ENCODE measurements around the gene GRIA4. TPM values are rescaled to one million over a fixed set of nuclear protein-coding genes. Genes with fewer than 3 reads are reported as not detected.

Gene GRIA4
- total RNA-seq, 1 experiment from 2014 or later: not detected

DNA sequence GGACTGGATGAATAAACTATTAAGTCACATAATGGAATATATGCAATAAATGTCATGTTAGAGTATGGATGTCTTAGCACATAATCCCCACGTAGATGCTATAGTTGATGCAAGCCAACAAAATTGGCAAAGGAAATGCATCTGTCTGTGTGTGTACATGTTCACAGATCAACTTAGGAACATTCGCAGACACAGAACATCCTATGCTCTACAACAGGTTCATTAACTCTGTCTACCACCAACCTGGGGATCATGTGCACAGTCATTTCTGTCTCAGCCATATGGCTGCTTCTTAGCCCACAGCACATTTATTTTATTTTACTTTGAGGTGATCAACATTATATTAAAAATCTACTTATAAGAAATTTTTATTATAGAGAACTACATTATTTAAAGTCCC lies 407.2 kb downstream of the GRIA4 start:
- Histone ChIP-seq H3K27ac (ENCODE audit: low read depth, low read length, poor library complexity, severe bottlenecking) (no peak overlapping the region), H3K4me1 (ENCODE audit: insufficient read depth, low read length, poor library complexity, severe bottlenecking) (peaks cover 26% of the 10 kb centered on the region), H3K27me3 (replicated peaks; ENCODE audit: insufficient read depth, low read depth, low read length, poor library complexity) (no peaks in the 10 kb centered on the region), H3K36me3 (ENCODE audit: insufficient read depth, low read length, poor library complexity, severe bottlenecking) (no peaks in the 10 kb centered on the region), H3K4me3 (ENCODE audit: low read depth, low read length, poor library complexity, severe bottlenecking) (no peak overlapping the region), H3K9me3 (ENCODE audit: low read depth, low read length, poor library complexity, severe bottlenecking) (no peaks in the 10 kb centered on the region)
- intact Hi-C loops (cut with micrococcal nuclease; ENCODE audit: unreplicated experiment): no loop called here
- ChIA-PET CTCF (no interaction called here), POLR2A (ENCODE audit: low non-redundant PET) (no interaction called here)
- BruUV-seq (replicated peaks): no TSS peak
- TF ChIP-seq, protein P1, sequence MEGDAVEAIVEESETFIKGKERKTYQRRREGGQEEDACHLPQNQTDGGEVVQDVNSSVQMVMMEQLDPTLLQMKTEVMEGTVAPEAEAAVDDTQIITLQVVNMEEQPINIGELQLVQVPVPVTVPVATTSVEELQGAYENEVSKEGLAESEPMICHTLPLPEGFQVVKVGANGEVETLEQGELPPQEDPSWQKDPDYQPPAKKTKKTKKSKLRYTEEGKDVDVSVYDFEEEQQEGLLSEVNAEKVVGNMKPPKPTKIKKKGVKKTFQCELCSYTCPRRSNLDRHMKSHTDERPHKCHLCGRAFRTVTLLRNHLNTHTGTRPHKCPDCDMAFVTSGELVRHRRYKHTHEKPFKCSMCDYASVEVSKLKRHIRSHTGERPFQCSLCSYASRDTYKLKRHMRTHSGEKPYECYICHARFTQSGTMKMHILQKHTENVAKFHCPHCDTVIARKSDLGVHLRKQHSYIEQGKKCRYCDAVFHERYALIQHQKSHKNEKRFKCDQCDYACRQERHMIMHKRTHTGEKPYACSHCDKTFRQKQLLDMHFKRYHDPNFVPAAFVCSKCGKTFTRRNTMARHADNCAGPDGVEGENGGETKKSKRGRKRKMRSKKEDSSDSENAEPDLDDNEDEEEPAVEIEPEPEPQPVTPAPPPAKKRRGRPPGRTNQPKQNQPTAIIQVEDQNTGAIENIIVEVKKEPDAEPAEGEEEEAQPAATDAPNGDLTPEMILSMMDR (conservative IDR thresholded peaks at IDR 0.05; ENCODE audit: low read depth, low read length): no peak
- no peak for TF ChIP-seq EZH2 (IDR thresholded peaks at IDR 0.05; ENCODE audit: borderline replicate concordance, low read depth, low read length, poor library complexity, severe bottlenecking)
- DNase-seq (ENCODE audit: low spot score): no peak

DNA sequence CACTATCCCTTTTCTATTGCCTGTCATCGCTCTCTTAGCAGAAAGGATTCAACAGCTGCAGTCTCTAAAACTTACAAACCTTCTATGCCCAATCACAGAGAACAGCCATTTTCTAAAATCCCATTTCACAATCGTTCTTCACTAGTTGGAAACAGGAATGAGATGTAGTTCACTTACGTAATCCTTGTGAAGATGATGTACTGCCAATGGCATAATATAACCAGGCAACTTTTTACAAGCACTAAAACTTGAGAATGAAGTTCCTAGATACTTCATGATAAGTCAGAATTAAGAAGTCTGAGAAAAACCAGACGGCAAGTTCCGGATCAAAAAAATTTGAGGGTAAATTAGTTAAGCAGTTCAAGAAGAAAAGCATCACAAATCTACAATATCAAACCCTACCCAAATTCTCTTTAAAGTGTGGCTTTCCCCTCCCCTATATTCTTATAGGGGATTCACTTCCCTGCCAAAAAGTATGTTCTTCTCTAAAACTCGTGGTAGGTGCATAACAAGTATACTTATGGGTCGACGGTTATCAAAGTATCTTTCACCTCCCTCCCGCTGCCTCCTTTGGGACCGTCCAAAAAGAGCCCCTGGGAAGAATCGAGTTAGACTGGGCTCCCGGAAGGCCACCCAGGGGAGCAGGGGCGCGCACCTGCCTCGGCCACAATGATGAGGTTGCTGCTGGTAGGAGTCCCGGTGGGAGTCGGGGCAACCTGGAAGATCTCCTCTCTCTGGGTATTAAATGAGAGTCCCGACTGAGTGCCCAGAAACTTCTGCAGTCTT lies 411.5 kb downstream of the GRIA4 start:
- DNase-seq (ENCODE audit: low spot score): peak; percentile 46
- Histone ChIP-seq H3K9me3 (ENCODE audit: low read depth, low read length, poor library complexity, severe bottlenecking) (no peaks in the 10 kb centered on the region), H3K27ac (ENCODE audit: low read depth, low read length, poor library complexity, severe bottlenecking) (peak overlapping the region; percentile 51), H3K4me1 (ENCODE audit: insufficient read depth, low read length, poor library complexity, severe bottlenecking) (peaks cover 10% of the 10 kb centered on the region), H3K27me3 (replicated peaks; ENCODE audit: insufficient read depth, low read depth, low read length, poor library complexity) (no peaks in the 10 kb centered on the region), H3K36me3 (ENCODE audit: insufficient read depth, low read length, poor library complexity, severe bottlenecking) (no peaks in the 10 kb centered on the region), H3K4me3 (ENCODE audit: low read depth, low read length, poor library complexity, severe bottlenecking) (peak overlapping the region; percentile 81)
- no peak for TF ChIP-seq EZH2 (IDR thresholded peaks at IDR 0.05; ENCODE audit: borderline replicate concordance, low read depth, low read length, poor library complexity, severe bottlenecking)
- TF ChIP-seq, protein P1 (conservative IDR thresholded peaks at IDR 0.05; ENCODE audit: low read depth, low read length): no peak
- ChIA-PET POLR2A (ENCODE audit: low non-redundant PET) (no interaction called here), CTCF (no interaction called here)
- intact Hi-C loops (cut with micrococcal nuclease; ENCODE audit: unreplicated experiment): no loop called here
- BruUV-seq (replicated peaks): no TSS peak

DNA sequence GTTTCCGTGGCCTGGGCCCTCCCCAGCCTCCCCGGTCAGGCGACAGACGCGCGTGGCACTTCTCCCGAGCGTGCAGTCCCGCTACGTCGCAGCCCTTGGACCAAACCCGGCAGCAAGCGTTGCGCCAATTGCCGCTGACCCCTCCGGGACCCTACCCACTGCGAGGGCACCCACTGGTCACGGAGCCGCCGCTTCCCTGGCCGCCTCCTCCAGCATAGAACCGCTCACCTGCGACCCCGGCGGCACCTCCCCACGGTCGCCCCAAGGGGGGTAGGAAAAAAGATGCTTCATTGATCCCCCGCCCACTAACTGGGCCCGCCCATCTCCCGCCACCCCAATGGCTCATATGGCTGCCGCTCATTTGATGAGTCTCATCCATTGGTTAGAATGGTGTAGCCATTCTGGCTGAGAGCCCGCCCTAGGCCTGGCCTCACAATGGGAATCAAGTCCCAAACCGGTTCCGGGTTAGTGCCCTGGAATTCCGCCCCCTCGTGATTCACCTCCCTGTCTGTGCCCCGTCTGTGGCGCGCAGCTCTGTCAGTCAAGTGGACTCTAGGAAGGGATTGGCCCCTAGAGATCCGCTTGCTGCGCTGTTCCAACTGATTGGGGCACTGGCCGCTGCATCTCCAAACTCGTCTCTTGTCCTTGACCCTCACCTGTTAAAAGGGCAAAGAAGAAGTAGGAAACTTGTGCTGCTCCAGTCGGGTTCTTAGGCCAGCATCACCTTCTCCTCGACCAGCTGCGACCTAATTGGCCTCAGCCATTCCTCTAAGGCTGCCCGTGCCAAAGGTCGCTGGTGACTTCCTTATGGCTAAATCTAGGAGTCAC lies 412.3 kb downstream of the GRIA4 start, which contains the start of gene MSANTD4:
MSANTD4 (minus strand) TSS at position 274 of the 828 bp plus-strand sequence. CDS start 11,323 bp downstream, outside the sequence.
- intact Hi-C loops (cut with micrococcal nuclease; ENCODE audit: unreplicated experiment): no loop called here
- Histone ChIP-seq H3K4me1 (ENCODE audit: insufficient read depth, low read length, poor library complexity, severe bottlenecking) (peaks cover 10% of the 10 kb centered on the region), H3K4me3 (ENCODE audit: low read depth, low read length, poor library complexity, severe bottlenecking) (peak within 1 kb of the TSS; percentile 81), H3K36me3 (ENCODE audit: insufficient read depth, low read length, poor library complexity, severe bottlenecking) (no peaks in the 10 kb centered on the region), H3K27ac (ENCODE audit: low read depth, low read length, poor library complexity, severe bottlenecking) (peak within 1 kb of the TSS; percentile 51), H3K9me3 (ENCODE audit: low read depth, low read length, poor library complexity, severe bottlenecking) (no peaks in the 10 kb centered on the region), H3K27me3 (replicated peaks; ENCODE audit: insufficient read depth, low read depth, low read length, poor library complexity) (no peaks in the 10 kb centered on the region)
- POLR2A ChIA-PET (ENCODE audit: low non-redundant PET): no interaction called here
- CTCF ChIA-PET: no interaction called here
- DNase-seq (ENCODE audit: low spot score): peak; percentile 100
- no TSS peak for BruUV-seq (replicated peaks)
- no peak for TF ChIP-seq EZH2 (IDR thresholded peaks at IDR 0.05; ENCODE audit: borderline replicate concordance, low read depth, low read length, poor library complexity, severe bottlenecking)
- TF ChIP-seq, protein P1 (conservative IDR thresholded peaks at IDR 0.05; ENCODE audit: low read depth, low read length): no peak

Data from A673 (cell line).